Kidney capillary endothelial cell (primary cell): ENCODE measurements around the gene SEC24D.

Experiments used
- DNase-seq: peaks from one replicate; pipeline ENCODE4 v3.0.0-alpha.2; 2018; ENCODE audit warnings: low spot score

SEC24D gene

GRCh38 chr4:118773429-118773792, 62.5 kb downstream of the SEC24D start:
- no peak for DNase-seq

GRCh38 chr4:118772767-118773428, 63.0 kb downstream of the SEC24D start:
- no peak for DNase-seq

DNA sequence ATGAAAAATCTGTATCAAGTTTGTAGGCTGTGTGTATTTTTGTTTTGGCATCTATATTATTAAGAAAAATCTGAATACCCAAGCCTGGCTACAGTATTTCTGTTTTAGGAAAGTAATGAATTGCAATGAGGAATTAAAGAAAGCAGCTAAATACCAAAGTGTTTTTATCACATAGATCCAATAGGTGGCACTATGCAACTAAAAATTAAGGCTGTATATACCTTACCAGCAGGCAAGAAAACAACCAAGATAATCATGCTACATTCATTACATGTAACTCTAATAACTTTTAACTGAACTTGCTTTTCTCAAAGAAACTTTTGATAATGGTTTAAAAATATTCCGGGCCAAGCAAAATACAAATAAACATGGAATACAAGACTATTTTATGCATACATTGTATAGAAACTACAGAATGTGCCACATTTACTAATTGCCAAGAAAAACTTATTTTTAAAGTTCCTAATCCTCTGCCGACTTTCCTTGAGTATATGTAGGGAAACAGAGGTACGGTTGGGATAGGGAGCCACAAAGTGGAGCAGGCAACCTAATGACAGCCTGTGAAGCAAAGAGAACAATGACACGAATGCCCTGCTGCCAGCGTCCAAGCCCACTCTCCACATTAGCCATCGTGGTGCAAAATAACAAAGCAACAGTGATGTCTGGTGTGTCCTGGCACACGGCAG, 63.7 kb downstream of the SEC24D start:
- DNase-seq, result peak; percentile 43

- no peak for DNase-seq
Measured at GRCh38 chr4:118770741-118771187, 65.2 kb downstream of the SEC24D start.

DNA sequence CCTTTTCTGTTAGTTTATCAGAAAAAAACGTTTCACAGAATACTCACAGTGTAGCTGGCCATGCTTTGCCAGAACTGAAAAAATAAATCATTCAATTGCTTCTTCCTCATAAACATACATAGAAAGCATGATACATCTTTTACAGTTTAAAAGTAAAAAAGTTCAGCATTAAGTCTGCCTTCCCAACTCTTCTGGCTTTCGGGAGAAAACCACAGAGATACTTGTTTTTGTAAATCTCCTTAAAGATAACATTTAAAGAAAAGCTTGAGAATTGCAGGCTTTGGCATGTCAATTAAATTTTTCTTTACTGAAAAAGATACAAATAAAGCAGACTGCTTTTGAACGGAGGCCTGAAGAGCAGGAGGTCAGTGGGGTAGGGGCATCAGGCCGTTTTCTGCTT, 66.8 kb downstream of the SEC24D start:
- no peak for DNase-seq

- no peak for DNase-seq
Measured at GRCh38 chr4:118767109-118767508, 68.8 kb downstream of the SEC24D start.

DNA sequence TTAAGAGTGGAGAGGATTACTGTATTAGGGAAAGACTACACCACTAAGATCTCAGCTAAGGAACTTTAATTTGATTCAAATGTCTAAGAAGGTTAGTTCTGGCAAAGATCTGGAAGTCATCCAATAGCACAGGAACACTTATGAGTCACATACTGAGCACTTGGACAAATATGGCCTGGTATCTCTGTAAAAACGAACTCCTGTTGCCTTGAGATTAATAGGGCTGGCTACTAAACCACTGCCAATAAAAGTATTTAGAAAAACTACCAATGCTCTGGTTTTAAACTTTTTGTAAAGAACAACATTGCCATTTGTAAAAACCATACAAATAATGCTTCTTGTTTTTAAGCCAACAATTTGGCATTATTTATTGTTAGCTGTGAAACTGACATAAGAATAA, 70.5 kb downstream of the SEC24D start:
- DNase-seq, result peak; percentile 73

DNA sequence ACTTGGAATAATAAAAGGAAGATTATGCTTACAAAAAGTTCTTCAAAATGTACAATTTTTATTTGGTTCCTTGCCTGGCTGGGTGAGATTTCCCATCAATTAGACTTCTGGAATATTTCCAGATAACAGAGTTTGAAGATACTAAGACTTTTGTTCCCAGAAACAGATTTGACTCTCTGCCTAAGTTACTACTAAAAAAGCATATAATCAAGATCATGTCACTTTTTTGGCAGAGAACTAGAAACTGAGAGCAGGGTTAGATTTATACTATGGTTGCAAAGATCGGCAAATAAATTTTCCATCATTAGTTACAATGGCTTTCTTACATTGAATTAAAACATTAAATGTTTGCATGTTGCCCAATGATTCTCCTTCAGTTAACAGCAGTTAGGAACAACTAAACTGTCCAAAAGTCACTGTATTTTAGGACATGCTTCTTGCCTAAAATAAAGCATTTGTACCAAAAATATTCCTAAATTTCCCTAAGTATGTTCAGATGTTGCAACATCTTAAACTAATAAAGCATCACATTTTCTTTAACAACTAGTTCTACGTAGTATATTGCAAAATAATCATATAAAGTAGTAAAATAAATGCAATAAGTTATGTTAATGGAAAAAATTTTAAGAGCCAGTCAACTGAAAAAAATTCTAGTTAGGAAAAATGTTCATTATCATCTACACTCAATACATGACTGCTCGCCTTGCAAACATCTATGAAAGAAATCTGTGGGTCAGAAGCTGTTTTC, 73.0 kb downstream of the SEC24D start:
- DNase-seq, result no peak

- DNase-seq, result no peak
Measured at GRCh38 chr4:118762155-118762554, 73.8 kb downstream of the SEC24D start.

DNA sequence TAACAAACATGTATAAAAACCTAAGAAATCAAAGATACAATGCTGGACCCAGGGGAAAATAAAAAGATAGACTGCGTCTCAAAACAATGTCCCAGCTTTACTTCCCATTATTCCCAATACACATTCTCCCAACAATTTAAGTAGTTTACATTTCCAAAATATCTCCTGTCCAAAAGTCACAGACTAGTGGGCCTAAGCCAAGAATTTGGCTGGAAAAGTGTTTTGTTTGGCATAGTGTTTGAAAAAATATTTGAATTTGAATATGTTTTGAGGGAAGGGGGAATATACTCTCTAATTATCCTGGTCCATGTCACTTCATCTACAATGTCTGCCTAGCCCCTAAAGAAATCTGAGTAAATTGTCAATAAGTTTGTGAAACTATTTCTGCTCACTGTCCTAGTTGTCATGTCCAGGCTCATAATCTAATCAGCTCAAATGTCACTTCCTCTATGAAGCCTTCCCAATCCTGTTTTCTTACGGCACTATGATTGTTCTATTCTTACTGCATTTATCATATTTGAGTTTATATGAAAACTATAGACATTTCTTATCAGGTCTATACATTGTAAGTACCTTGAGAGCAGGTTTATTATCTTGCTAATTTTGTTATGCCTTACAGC, 74.4 kb downstream of the SEC24D start:
- DNase-seq, result no peak

DNA sequence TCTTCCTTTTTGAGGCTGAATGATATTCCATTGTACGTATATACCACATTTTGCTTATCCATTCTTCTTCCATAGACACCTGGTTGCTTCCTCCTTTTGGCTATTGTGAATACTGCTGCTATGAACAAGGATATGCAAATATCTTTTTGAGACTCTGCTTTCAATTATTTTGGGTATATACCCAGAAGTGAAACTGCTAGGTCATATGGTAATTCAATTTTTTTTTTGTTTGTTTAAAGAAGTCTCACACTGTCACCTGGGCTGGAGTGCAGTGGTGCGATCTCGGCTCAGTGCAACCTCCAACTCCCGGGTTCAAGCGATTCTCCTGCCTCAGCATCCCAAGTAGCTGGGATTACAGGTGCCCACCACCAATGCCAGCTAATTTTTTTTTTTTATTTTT, 75.4 kb downstream of the SEC24D start:
- no peak for DNase-seq

DNA sequence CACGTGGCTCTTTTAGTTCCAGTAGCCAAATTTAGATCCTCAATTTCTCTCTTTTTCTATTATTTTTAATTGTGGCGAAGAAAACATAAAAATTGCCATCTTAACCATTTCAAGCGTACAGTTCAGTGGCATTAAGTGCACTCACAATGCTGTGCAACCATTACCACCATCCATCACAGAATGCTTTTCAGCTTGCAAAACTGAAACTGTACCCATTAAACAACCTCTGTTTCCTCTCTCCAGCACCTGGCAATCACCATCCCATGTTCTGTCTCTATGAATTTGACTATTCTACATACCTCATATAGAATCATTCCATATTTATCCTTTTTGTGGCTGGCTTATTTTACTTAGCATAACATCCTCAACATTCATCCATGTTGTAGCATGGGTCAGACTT, 75.8 kb downstream of the SEC24D start:
- DNase-seq, result no peak

- no peak for DNase-seq
Measured at GRCh38 chr4:118759481-118759880, 76.4 kb downstream of the SEC24D start.

DNA sequence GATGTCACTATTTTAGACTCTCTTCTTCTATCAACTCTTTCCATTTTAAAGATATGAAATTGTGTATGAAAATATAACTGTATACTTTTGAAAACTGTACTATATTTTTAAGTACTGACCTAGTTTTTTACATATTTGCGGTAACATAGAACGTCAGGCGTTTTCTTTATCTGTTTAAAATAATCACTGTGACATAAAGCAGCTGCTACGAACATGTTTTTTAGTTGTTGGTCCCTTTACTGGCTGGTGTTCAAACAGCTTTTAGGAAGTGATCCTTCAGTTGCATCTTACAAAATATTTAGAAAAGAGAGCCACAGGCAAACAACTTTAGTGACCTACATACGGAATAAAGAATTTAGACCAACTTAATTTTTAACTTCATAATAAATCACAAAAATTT, 77.6 kb downstream of the SEC24D start:
- no peak for DNase-seq

DNA sequence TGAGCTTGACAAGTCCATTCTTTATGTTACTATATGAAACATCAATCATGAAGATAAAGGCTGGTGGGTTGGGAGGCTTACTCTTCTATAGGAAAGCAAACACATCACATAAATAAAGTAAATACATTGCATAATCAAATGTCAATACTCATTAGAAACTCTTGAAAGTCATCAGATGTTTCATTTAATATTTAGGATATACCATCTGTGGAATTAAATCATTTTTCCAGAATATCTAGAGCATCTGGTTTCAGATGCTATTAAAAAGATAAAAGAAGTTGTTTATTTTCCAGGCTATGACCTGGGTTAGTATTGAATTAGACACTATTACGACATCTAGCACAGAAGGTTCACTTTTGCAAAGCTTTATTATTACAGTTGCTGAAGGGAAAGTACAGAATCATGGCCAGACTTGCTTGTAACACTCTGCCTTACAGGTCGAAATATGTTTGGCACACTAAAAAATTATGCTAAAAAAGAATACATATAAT, 78.1 kb downstream of the SEC24D start:
- DNase-seq, result no peak

DNA sequence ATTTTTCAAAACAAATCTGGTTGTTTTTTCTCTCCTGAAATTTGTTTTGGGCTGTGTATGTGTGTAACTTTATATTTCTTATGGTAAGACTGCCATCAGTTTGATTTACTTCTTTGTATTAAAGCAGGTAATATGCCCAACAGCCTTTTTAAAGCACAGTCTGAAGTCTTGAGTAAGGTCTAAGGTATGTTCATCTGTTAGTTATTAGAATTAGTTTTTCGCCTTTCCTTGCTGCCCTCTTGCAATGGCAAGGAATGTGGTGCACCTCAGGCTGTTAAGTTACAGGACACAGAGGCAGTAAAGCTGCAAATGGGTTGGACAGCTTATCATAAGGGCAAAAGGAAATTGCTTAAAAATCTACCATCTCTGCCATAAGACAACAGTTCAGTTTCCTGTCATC, 79.0 kb downstream of the SEC24D start:
- no peak for DNase-seq

DNA sequence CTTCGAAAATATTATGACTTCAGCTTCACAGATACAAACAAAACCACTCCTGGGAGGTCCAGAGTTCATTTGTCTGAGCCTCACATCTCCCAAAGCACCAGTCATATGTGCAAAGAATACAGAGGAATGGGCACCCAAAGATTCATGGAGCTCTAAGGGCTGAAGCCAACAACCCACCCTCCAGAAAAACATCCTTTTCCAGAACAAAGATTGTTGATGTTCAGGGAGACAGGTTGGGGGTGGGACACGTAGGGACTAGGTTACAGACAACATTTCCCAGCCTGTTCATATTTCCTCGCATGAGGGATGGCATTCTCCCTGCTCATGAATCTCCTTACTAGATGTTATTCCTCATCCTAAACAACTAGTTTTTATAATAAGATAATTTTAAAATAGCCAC, 79.5 kb downstream of the SEC24D start:
- DNase-seq, result no peak

GRCh38 chr4:118755438-118756226, 80.3 kb downstream of the SEC24D start:
- no peak for DNase-seq

GRCh38 chr4:118754890-118755289, 81.0 kb downstream of the SEC24D start:
- no peak for DNase-seq

- no peak for DNase-seq
Measured at GRCh38 chr4:118753685-118754084, 82.2 kb downstream of the SEC24D start.

DNA sequence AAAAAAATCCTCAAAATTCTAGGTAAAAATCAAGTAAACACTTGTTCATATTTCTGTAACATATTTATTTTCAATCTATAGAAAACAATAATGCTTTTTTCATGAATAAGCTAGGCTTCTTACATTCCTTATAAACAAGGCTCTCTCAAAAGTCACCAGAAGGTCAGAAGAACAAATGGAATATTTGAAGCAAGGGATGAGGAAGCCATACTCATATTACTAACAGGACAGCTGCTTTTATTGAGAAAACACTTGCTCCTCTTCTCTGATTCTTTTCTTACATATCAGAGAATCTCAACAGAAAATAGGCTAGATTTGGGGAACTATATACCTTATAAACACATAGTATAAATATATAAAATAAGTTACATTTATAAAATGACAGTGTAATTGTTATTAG, 82.8 kb downstream of the SEC24D start:
- DNase-seq, result no peak

DNA sequence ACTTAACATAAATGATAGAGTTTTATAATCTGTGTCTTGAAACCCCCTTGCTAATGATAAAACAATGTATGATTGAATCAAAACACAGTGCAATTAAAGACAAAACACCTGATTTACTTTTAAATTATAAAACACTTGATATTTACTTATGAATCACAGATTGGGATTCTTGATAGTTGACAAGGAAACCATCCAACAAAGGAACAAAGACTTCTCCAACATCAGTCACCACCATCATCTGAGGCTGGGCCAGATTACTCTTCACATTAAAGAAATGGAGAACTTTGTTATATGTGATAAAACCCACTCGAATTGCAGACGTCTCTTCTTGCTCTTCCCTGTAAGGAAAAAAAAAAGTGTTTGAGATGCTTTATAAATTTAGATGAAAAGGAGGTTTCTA, 83.4 kb downstream of the SEC24D start:
- no peak for DNase-seq
